CD4-positive, alpha-beta T cell (primary cell): ENCODE measurements around the gene MAST3. TPM values are rescaled to one million over a fixed set of nuclear protein-coding genes. Genes with fewer than 3 reads are reported as not detected.
A peak's percentile ranks its signal among the peaks of the same experiment; 100 is the strongest.

Source experiments
- ATAC-seq: fragments of 200-7000 bp; cut with Tn5 transposase; one replicate; pipeline ENCODE4 v1.10.0; 2022; ENCODE audit warnings: mild to moderate bottlenecking; ENCODE audit not compliant: poor library complexity
- CTCF ChIA-PET: fragments of 350-600 bp; sonication (Branson Sonifier 250); formaldehyde crosslinking; loops from one replicate; lab custom pipeline; 2021; ENCODE audit warnings: antibody characterized with exemption, inconsistent platforms; lab: Charles Lee
- POLR2A ChIA-PET: fragments of 350-600 bp; sonication (Branson Sonifier 250); formaldehyde crosslinking; loops from one replicate; lab custom pipeline; 2021; ENCODE audit warnings: antibody characterized with exemption, inconsistent platforms; lab: Charles Lee
- DNase-seq, 14 experiments: peaks; one replicate each; pipeline ENCODE4 v3.0.0-alpha.2; 2013 to 2020; ENCODE audit warnings: mixed read lengths in 2 of 14
- H3K27ac ChIP-seq, 2 donors: one replicate each; pipeline versions ENCODE4 v1.5.1 to v1.7.0; 2013; ENCODE audit warnings: low read length in 2 of 2, low read depth in 1 of 2, mild to moderate bottlenecking in 1 of 2
- H3K27me3 ChIP-seq, 2 experiments: 1 replicate in 1 of 2; 2 replicates in 1 of 2; pipeline versions ENCODE4 v1.6.1 to v1.7.0; 2013; ENCODE audit warnings: low read length in 2 of 2, control low read depth in 1 of 2, mild to moderate bottlenecking in 1 of 2, moderate library complexity in 1 of 2; ENCODE audit not compliant: insufficient read depth in 2 of 2, control insufficient read depth in 1 of 2
- H3K36me3 ChIP-seq: one replicate; pipeline ENCODE4 v1.6.1; 2013; ENCODE audit warnings: low read length, control low read depth; ENCODE audit not compliant: insufficient read depth
- H3K4me1 ChIP-seq: one replicate; pipeline ENCODE4 v1.6.1; 2013; ENCODE audit warnings: low read length, control low read depth; ENCODE audit not compliant: insufficient read depth
- H3K4me3 ChIP-seq: one replicate; pipeline ENCODE4 v1.5.1; 2013; ENCODE audit warnings: mild to moderate bottlenecking, low read length, moderate library complexity
- H3K9me3 ChIP-seq, 2 experiments: 1 replicate in 1 of 2; 2 replicates in 1 of 2; pipeline versions ENCODE4 v1.6.1 to v1.7.0; 2013; ENCODE audit warnings: low read length in 2 of 2, mild to moderate bottlenecking in 2 of 2, control low read depth in 1 of 2, moderate library complexity in 1 of 2; ENCODE audit not compliant: control insufficient read depth in 1 of 2, insufficient read depth in 1 of 2
- H3K27ac Mint-ChIP-seq: one replicate; pipeline ENCODE4 v1.8.0; 2020; ENCODE audit warnings: mixed read lengths
- H3K27me3 Mint-ChIP-seq: one replicate; pipeline ENCODE4 v1.8.0; 2021; ENCODE audit warnings: mixed read lengths
- H3K36me3 Mint-ChIP-seq: one replicate; pipeline ENCODE4 v1.8.0; 2021; ENCODE audit warnings: low read depth, mixed read lengths
- H3K4me1 Mint-ChIP-seq: one replicate; pipeline ENCODE4 v1.8.0; 2021; ENCODE audit warnings: low read depth, mixed read lengths
- H3K4me3 Mint-ChIP-seq: one replicate; pipeline ENCODE4 v1.8.0; 2020; ENCODE audit warnings: mild to moderate bottlenecking, mixed read lengths
- H3K9me3 Mint-ChIP-seq: one replicate; pipeline ENCODE4 v1.8.0; 2020; ENCODE audit warnings: mixed read lengths
- CTCF ChIP-seq: fragments of 200-600 bp; IDR thresholded peaks from one replicate; pipeline ENCODE4 v1.8.0; 2022; ENCODE audit warnings: antibody characterized with exemption, mild to moderate bottlenecking
- intact Hi-C, 2 experiments: fragments of 100-400 bp; cut with DNase I in 1 of 2; cut with micrococcal nuclease in 1 of 2; formaldehyde crosslinking; loops; one replicate each; pipeline versions ENCODE4 v1.15.1 to v1.9.0; 2023 to 2025; cut with DNase I, micrococcal nuclease
- total RNA-seq, 174 experiments: library from RNA in 2 of 174; stranded (reverse) in 2 of 174; gene quantifications; one replicate each; pipeline ENCODE4 v1.2.3 and lab custom pipeline; 2021 to 2026

MAST3 gene
- total RNA-seq, 2 experiments from 2014 or later: 16.1 to 16.4 TPM

- CTCF ChIA-PET: no interaction called here
- intact Hi-C loops: no loop called here
These were observed 1.3 kb upstream of the MAST3 start for GRCh38 chr19:18096258-18096657.

GRCh38 chr19:18097993-18098890, 664 bp downstream of the MAST3 start:
- Histone ChIP-seq H3K4me1 (peaks cover 32% of the 10 kb centered on the region), H3K4me3 (peak overlapping the region; percentile 59)
- intact Hi-C loops: no loop called here

More at GRCh38 chr19:18096258-18096657, 1.3 kb upstream of the MAST3 start:
- POLR2A ChIA-PET: no interaction called here
- peak overlapping the region; percentile 35 for H3K4me3 Mint-ChIP-seq
- no peak for DNase-seq
- H3K4me1 ChIP-seq: peaks cover 47% of the 10 kb centered on the region
- H3K4me1 Mint-ChIP-seq: peaks cover 35% of the 10 kb centered on the region
- no peak overlapping the region for H3K4me3 ChIP-seq
- peak overlapping the region; percentile 15 for H3K27ac Mint-ChIP-seq
- no peaks in the 10 kb centered on the region for H3K27me3 ChIP-seq
- TF ChIP-seq CTCF: no peak
- no peaks in the 10 kb centered on the region for H3K9me3 Mint-ChIP-seq
- no peak overlapping the region for H3K27ac ChIP-seq
- peaks cover 8% of the 10 kb centered on the region for H3K36me3 Mint-ChIP-seq
- H3K36me3 ChIP-seq: no peaks in the 10 kb centered on the region
- no peaks in the 10 kb centered on the region for H3K27me3 Mint-ChIP-seq
- H3K9me3 ChIP-seq: no peaks in the 10 kb centered on the region
- ATAC-seq: no peak

More at GRCh38 chr19:18097993-18098890, 664 bp downstream of the MAST3 start:
- Mint-ChIP-seq H3K27ac (peak overlapping the region; percentile 67), H3K4me3 (peak overlapping the region; percentile 91), H3K36me3 (peaks cover 6% of the 10 kb centered on the region), H3K9me3 (no peaks in the 10 kb centered on the region), H3K27me3 (no peaks in the 10 kb centered on the region), H3K4me1 (peaks cover 24% of the 10 kb centered on the region)
- POLR2A ChIA-PET: interaction anchor here (0.6 to 3.6 kb wide), 13 partner anchors 8 to 183 kb away, joined by 3 to 27 read pairs (median 4); partner anchors contain the start of genes IL12RB1, JUND, MPV17L2 and RAB3A
- Histone ChIP-seq H3K27me3 (no peaks in the 10 kb centered on the region), H3K9me3 (no peaks in the 10 kb centered on the region), H3K36me3 (no peaks in the 10 kb centered on the region), H3K27ac (peak overlapping the region in 1 of 2 donors; percentile 53)
- peak; percentile 21 for ATAC-seq
- CTCF ChIA-PET: interaction anchor here (1.2 to 1.4 kb wide), 2 partner anchors 15 to 35 kb away, joined by 3 to 7 read pairs; no protein-coding TSS in a partner anchor
- no peak for TF ChIP-seq CTCF
- DNase-seq: no peak
